ENCODE measurements around the gene SEC23A. TPM values are rescaled to one million over a fixed set of nuclear protein-coding genes. Genes with fewer than 3 reads are reported as not detected.

SEC23A gene
- total and polyA plus RNA-seq, 2 of the 8 experiments (the other 6 are each of a cell fraction or from before 2014, with no cell fraction given) = 30.9 to 58.2 TPM

DNA sequence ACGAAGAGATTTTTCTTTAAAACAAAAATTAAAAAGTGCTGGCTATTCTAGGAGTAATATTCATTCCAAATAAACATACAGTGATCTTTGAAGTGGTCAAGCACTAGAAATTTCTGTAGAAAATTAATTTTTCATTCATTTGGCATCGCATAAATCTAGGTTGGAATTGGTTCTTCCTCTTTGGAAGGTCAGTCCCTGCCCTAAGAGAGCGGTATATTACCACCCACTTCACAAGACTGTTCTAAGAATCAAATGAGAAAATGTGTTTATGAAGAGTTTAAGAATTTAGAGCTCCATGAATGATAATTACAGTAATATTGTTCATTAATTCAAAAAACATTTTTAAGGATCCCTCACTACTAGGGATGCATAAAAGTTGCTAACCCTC, 10.6 kb upstream of the SEC23A start:
- no peak overlapping the region for H3K56ac ChIP-seq (replicated peaks; ENCODE audit: insufficient read length, low read depth, low read length)
- DNase-seq (ENCODE audit: low read depth in 1 of 2, low spot score in 2 of 2) = no peak
- no peak overlapping the region for H2BK15ac ChIP-seq (ENCODE audit: low read length)
- peak overlapping the region in 3 of 4 experiments; percentile 36 to 73 (median 52); a peak in 5 of 7 replicates for H3K9ac ChIP-seq (replicated peaks in 1 of 4; ENCODE audit: extremely low read depth in 1 of 4, low read depth in 3 of 4, low read length in 3 of 4)
- peak overlapping the region; percentile 33; the same call in 1 of the 2 replicates for H3K27ac ChIP-seq (ENCODE audit: low read depth, low read length)
- H3K18ac ChIP-seq (ENCODE audit: extremely low read depth, low read length) = 0 out of 2 replicates have a peak overlapping the region, but pooled peaks have one; percentile 43
- ChIA-PET CTCF (ENCODE audit: partially characterized antibody) (interaction anchor here (0.6 to 1.8 kb wide), 5 partner anchors 13 to 195 kb away, joined by 3 to 5 read pairs (median 3); partner anchors contain the start of gene TRAPPC6B), POLR2A (ENCODE audit: partially characterized antibody) (interaction anchor here (1.0 to 3.3 kb wide), 8 partner anchors 10 to 319 kb away, joined by 3 to 18 read pairs (median 6); partner anchors contain the start of genes SEC23A and TRAPPC6B)
- H4K5ac ChIP-seq (ENCODE audit: insufficient read length, low read depth, low read length) = peak overlapping the region; percentile 84
- peaks cover 0 to 2% (median 0%) of the 10 kb centered on the region in 4 experiments; a peak in 1 of 7 replicates for H3K4me1 ChIP-seq (replicated peaks in 1 of 4; ENCODE audit: control insufficient read depth in 3 of 4, insufficient read depth in 4 of 4, low read length in 3 of 4)
- no peak overlapping the region for H3K4ac ChIP-seq (replicated peaks; ENCODE audit: insufficient read length, low read depth, low read length)
- H3K79me1 ChIP-seq (ENCODE audit: low read depth, low read length) = no peaks in the 10 kb centered on the region
- H3K9me3 ChIP-seq (ENCODE audit: insufficient read depth in 2 of 2, low read depth in 1 of 2, low read length in 1 of 2) = no peaks in the 10 kb centered on the region
- H2BK5ac ChIP-seq (ENCODE audit: low read depth, low read length) = no peak overlapping the region
- no peak for FAIRE-seq
- peak overlapping the region; percentile 51 to 66 for H3K4me2 ChIP-seq (ENCODE audit: insufficient read depth in 1 of 2, low read depth in 2 of 2, low read length in 2 of 2)
- H4K20me1 ChIP-seq (replicated peaks in 1 of 2; ENCODE audit: control insufficient read depth in 1 of 2, insufficient read depth in 2 of 2, low read length in 2 of 2) = no peaks in the 10 kb centered on the region
- H3K4me3 ChIP-seq (ENCODE audit: extremely low read depth in 1 of 4, insufficient read depth in 2 of 4, low read depth in 3 of 4, low read length in 4 of 4) = peak overlapping the region; percentile 83 to 90 (median 87); a peak in 7 of 8 replicates
- H3K27me3 ChIP-seq (replicated peaks in 1 of 4; ENCODE audit: control insufficient read depth in 3 of 4, extremely low read depth in 1 of 4, insufficient read depth in 3 of 4, low read length in 3 of 4) = no peaks in the 10 kb centered on the region
- no peak overlapping the region for H2BK12ac ChIP-seq (ENCODE audit: low read depth, low read length)
- H2BK120ac ChIP-seq (replicated peaks; ENCODE audit: low read depth, low read length) = no peak overlapping the region
- H2AFZ ChIP-seq (ENCODE audit: low read length) = peak overlapping the region; percentile 86
- WGBS, 2 experiments (ENCODE audit: extremely low coverage in 1 of 2, insufficient coverage in 1 of 2, insufficient read length in 1 of 2, insufficient replicate concordance in 2 of 2, low coverage in 1 of 2, low lambda C conversion rate in 2 of 2, missing lambda C conversion rate in 1 of 2) = 80% methylated on average over 3 of the region's 3 CpGs; no CpG with 5 or more reads in 1 of the 2 experiments
- H3K14ac ChIP-seq (ENCODE audit: insufficient read length) = no peak overlapping the region
- H2AK5ac ChIP-seq (ENCODE audit: low read depth, low read length) = no peak overlapping the region
- no peak overlapping the region for H2BK20ac ChIP-seq (ENCODE audit: low read length)
- H4K8ac ChIP-seq (ENCODE audit: extremely low read depth, insufficient read depth, low read length) = no peak overlapping the region
- H4K91ac ChIP-seq (replicated peaks; ENCODE audit: insufficient read length, low read length) = no peak overlapping the region
- peaks cover 0 to 8% of the 10 kb centered on the region in 2 experiments; a peak in 2 of 4 replicates for H3K79me2 ChIP-seq (ENCODE audit: control insufficient read depth in 1 of 2, insufficient read depth in 2 of 2, low read length in 2 of 2)
- H3K36me3 ChIP-seq (ENCODE audit: control insufficient read depth in 2 of 4, insufficient read depth in 4 of 4, low read length in 3 of 4) = peaks cover 0 to 11% (median 4%) of the 10 kb centered on the region in 4 experiments; a peak in 4 of 8 replicates
- H3K23ac ChIP-seq (ENCODE audit: insufficient read length) = no peak overlapping the region
- peaks cover 2% of the 10 kb centered on the region; the same call in 1 of the 2 replicates for H3K23me2 ChIP-seq (ENCODE audit: low read depth, low read length)
- no peak for TF ChIP-seq EGR1 (IDR thresholded peaks at IDR 0.05; ENCODE audit: borderline replicate concordance, low read depth, low read length)
- TF ChIP-seq, protein P1, sequence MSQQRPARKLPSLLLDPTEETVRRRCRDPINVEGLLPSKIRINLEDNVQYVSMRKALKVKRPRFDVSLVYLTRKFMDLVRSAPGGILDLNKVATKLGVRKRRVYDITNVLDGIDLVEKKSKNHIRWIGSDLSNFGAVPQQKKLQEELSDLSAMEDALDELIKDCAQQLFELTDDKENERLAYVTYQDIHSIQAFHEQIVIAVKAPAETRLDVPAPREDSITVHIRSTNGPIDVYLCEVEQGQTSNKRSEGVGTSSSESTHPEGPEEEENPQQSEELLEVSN (IDR thresholded peaks at IDR 0.05) = no peak

Data from H1 (cell line).